Sigmoid colon (tissue), 7 donors: ENCODE results near the gene CCDC158. TPM values are rescaled to one million over a fixed set of nuclear protein-coding genes. Genes with fewer than 3 reads are reported as not detected.
"Not testable (repeated sequence)": the region's sequence is repeated elsewhere in the genome, so short reads cannot be mapped to it uniquely, and the experiment has no call there.

ENCODE experiments used
- DNase-seq: peaks from one replicate; pipeline ENCODE4 v3.0.0-alpha.2; 2019
- H3K27ac ChIP-seq, 4 donors: fragments of 200-600 bp; sonication (generic); one replicate each; pipeline ENCODE4 v1.5.1; 2016 to 2019; ENCODE audit warnings: mild to moderate bottlenecking in 1 of 4
- H3K27me3 ChIP-seq, 3 donors: fragments of 200-600 bp; sonication (generic); one replicate each; pipeline ENCODE4 v1.5.1; 2019; ENCODE audit warnings: mild to moderate bottlenecking in 1 of 3
- H3K36me3 ChIP-seq, 4 donors: fragments of 200-600 bp; sonication (generic); one replicate each; pipeline ENCODE4 v1.5.1; 2016 to 2019
- H3K4me1 ChIP-seq, 4 donors: fragments of 200-600 bp; sonication (generic); one replicate each; pipeline ENCODE4 v1.5.1; 2017 to 2019
- H3K4me3 ChIP-seq, 4 donors: fragments of 200-600 bp; sonication (generic); one replicate each; pipeline ENCODE4 v1.5.1; 2017 to 2019; ENCODE audit warnings: mild to moderate bottlenecking in 2 of 4, moderate library complexity in 1 of 4
- H3K9me3 ChIP-seq, 4 donors: fragments of 200-600 bp in 3 of 4; sonication (generic) in 3 of 4; one replicate each; pipeline versions ENCODE4 v1.5.1 to v1.6.1; 2013 to 2019
- EP300 ChIP-seq, 4 donors: sonication (generic); formaldehyde crosslinking; IDR thresholded peaks; one replicate each; pipeline ENCODE4 v1.6.1; 2017; ENCODE audit warnings: antibody characterized with exemption in 4 of 4
- POLR2A ChIP-seq, 2 donors: fragments of 450-650 bp; IDR thresholded peaks; one replicate each; pipeline ENCODE4 v1.6.1; 2016; ENCODE audit warnings: antibody characterized with exemption in 2 of 2, mild to moderate bottlenecking in 2 of 2, moderate library complexity in 2 of 2
- POLR2AphosphoS5 ChIP-seq, 4 donors: sonication (generic); formaldehyde crosslinking; IDR thresholded peaks; one replicate each; pipeline ENCODE4 v1.6.1; 2017; ENCODE audit warnings: antibody characterized with exemption in 4 of 4
- WGBS, 2 donors: extraction: QIAGEN DNeasy Blood & Tissue Kit; methylation state at CpG; one replicate each; pipeline ENCODE4 v1.1.7; 2013; 5-methylcytosine and 5-hydroxymethylcytosine counted together
- intact Hi-C: fragments of 100-400 bp; cut with DNase I; formaldehyde crosslinking; loops from one replicate; pipeline ENCODE4 v1.15.1; 2023
- polyA plus RNA-seq, 3 donors: library from polyadenylated mRNA; stranded (reverse); fragments of 200-250 nt; gene quantifications; one replicate each; pipeline ENCODE4 v1.2.3, GENCODE V29; 2013
- total RNA-seq, 4 donors: library from RNA; depleted of rRNA; stranded (reverse); fragments of >200 nt; gene quantifications; one replicate each; pipeline ENCODE4 v1.1.0, GENCODE V29; 2016
- TF ChIP-seq, protein P1 (sequence below), 4 experiments: fragments of 450-650 bp in 3 of 4; fragments of 200-600 bp in 1 of 4; IDR thresholded peaks; one replicate each; pipeline ENCODE4 v1.5.1; 2016 to 2019; ENCODE audit warnings: antibody characterized with exemption in 4 of 4, mild to moderate bottlenecking in 3 of 4, moderate library complexity in 2 of 4
- donor health status: healthy with polysubstance abuse.
- donor health status: Bipolar disorder and iron deficiency.
- donor health status: healthy.

The CCDC158 gene
- total and polyA plus RNA-seq, 7 donors: 0.12 to 1.7 (median 0.62) TPM; not detected in 3

DNA sequence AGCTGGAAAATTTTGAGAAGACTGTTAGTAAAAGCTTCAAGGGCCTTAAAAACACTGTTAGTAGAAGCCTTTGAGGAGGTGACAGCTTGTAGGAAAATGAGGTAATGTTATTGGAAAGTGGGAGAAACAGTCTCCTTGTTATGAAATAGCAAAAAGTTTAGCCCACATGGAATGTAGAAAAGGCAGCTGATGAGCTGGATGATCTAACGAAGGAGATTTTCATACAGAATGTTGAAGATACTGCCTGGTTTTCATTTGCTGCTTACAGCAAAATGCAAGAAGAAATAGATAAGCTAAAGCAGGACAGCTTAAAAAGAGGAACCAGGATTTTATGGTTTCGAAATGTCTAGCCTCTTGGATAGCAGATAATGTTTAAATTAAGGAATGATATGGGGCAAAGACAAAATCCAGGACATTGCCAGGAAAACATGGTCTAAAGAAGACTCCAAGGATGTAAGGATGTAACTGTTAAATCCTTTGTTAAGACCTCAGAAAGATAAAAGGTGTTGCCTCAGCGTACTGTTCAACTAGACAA is 124.6 kb downstream of the CCDC158 start:
- peaks cover 0 to 3% (median 0%) of the 10 kb centered on the region in 4 donors for H3K9me3 ChIP-seq
- no peak for TF ChIP-seq POLR2A (IDR thresholded peaks at IDR 0.05)
- TF ChIP-seq, protein P1, sequence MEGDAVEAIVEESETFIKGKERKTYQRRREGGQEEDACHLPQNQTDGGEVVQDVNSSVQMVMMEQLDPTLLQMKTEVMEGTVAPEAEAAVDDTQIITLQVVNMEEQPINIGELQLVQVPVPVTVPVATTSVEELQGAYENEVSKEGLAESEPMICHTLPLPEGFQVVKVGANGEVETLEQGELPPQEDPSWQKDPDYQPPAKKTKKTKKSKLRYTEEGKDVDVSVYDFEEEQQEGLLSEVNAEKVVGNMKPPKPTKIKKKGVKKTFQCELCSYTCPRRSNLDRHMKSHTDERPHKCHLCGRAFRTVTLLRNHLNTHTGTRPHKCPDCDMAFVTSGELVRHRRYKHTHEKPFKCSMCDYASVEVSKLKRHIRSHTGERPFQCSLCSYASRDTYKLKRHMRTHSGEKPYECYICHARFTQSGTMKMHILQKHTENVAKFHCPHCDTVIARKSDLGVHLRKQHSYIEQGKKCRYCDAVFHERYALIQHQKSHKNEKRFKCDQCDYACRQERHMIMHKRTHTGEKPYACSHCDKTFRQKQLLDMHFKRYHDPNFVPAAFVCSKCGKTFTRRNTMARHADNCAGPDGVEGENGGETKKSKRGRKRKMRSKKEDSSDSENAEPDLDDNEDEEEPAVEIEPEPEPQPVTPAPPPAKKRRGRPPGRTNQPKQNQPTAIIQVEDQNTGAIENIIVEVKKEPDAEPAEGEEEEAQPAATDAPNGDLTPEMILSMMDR (IDR thresholded peaks at IDR 0.05): no peak
- no peak for TF ChIP-seq POLR2AphosphoS5 (IDR thresholded peaks at IDR 0.05)
- no peak for TF ChIP-seq EP300 (IDR thresholded peaks at IDR 0.05)
- DNase-seq: no peak
- intact Hi-C loops: no loop called here
- H3K4me3 ChIP-seq: no peak overlapping the region
- no peaks in the 10 kb centered on the region for H3K36me3 ChIP-seq
- H3K4me1 ChIP-seq: peaks cover 0 to 4% (median 1%) of the 10 kb centered on the region in 4 donors
- H3K27me3 ChIP-seq: no peaks in the 10 kb centered on the region
- no peak overlapping the region for H3K27ac ChIP-seq
- 75 to 95% methylated on average over 3 of the region's 3 CpGs for WGBS, 2 donors

DNA sequence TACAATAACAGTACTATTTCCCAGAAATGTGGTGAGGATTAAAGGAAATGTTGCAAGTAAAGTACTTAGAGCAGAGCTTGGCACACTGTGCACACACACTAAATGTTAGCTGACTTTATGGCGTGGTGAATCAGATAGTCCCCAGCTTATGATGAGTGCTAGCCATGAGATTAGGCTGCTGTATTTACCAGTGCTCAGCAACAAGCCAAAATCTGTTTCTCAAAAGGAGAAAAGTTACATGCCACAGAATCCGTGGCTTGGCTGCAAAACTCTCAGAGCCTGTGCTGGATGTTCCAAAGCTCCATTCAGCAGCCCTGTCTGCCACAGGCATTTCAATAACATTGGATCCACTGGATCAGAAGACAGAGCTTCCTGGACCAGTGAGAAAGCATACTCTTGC is 127.2 kb downstream of the CCDC158 start:
- TF ChIP-seq POLR2AphosphoS5 (IDR thresholded peaks at IDR 0.05) (no peak), POLR2A (IDR thresholded peaks at IDR 0.05) (no peak), EP300 (IDR thresholded peaks at IDR 0.05) (no peak)
- TF ChIP-seq, protein P1 (IDR thresholded peaks at IDR 0.05): no peak
- DNase-seq: no peak
- Histone ChIP-seq H3K4me1 (no peaks in the 10 kb centered on the region), H3K9me3 (peaks cover 0 to 3% (median 0%) of the 10 kb centered on the region in 4 donors), H3K27me3 (no peaks in the 10 kb centered on the region), H3K27ac (no peak overlapping the region), H3K4me3 (no peak overlapping the region), H3K36me3 (no peaks in the 10 kb centered on the region)
- intact Hi-C loops: no loop called here
- WGBS, 2 donors: 50 to 71% methylated on average over 2 of the region's 2 CpGs

DNA sequence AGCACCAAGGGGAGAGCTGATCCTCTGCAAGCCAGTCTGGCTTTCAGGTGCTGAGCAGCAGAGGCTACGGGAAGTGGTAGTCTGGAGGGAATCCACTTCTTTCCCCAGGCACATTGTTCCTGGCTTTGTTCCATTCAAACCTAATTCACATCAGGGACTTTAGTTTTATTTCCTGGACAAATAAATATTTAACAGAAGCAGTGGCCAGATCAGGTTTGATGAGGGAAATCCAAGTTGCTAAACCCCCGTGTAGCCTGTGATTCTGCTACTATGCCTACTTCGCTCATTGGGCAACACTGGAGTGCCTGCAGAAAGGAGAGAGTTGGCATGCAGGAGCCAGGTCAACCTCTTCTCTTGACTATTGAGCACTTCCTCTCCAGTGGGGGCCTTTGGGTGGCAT is 128.2 kb downstream of the CCDC158 start:
- 49 to 79% methylated on average over 3 of the region's 3 CpGs for WGBS, 2 donors
- DNase-seq: no peak
- Histone ChIP-seq H3K27ac (no peak overlapping the region), H3K27me3 (no peaks in the 10 kb centered on the region), H3K4me1 (no peaks in the 10 kb centered on the region), H3K4me3 (no peak overlapping the region), H3K9me3 (no peaks in the 10 kb centered on the region), H3K36me3 (no peaks in the 10 kb centered on the region)
- intact Hi-C loops: no loop called here
- TF ChIP-seq POLR2AphosphoS5 (IDR thresholded peaks at IDR 0.05): no peak
- TF ChIP-seq, protein P1 (IDR thresholded peaks at IDR 0.05): no peak

DNA sequence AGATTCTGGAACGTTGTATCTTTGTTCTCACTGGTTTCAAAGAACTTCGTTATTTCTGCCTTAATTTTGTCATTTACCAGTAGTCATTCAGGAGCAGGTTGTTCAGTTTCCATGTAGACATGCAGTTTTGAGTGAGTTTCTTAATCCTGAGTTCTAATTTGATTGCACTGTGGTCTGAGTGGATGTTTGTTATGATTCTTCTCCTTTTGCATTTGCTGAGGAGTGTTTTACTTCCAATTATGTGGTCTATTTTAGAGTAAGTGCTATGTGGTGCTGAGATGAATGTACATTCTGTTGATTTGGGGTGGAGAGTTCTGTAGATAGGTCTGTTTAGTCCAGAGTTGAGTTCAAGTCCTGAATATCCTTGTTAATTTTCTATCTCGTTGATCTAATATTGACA is 133.1 kb downstream of the CCDC158 start:
- H3K27ac ChIP-seq, H3K36me3 ChIP-seq, intact Hi-C loops, H3K9me3 ChIP-seq, H3K27me3 ChIP-seq, DNase-seq, H3K4me3 ChIP-seq, H3K4me1 ChIP-seq: not testable (repeated sequence)
- 83 to 85% methylated on average over 3 of the region's 3 CpGs for WGBS, 2 donors

DNA sequence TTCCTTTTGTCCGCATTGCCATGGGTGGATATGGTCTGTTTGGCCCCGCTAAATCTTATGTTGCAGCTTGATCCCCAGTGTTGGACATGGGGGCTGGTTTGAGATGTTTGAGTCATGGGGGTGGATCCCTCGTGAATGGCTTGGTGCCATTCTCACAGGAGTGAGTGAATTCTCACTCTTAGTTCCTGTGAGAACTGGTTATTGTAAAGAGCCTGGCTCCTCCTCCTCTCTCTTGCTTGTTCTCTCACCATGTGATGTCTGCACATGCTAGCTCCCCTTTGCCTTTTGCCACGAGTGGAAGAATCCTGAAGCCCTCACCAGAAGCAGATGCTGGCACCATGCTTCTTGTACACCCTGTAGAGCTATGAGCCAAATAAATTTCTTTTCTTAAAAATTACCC is 137.0 kb downstream of the CCDC158 start:
- H3K9me3 ChIP-seq: no peaks in the 10 kb centered on the region
- intact Hi-C loops: no loop called here
- no peak overlapping the region for H3K4me3 ChIP-seq
- no peaks in the 10 kb centered on the region for H3K4me1 ChIP-seq
- TF ChIP-seq, protein P1 (IDR thresholded peaks at IDR 0.05): no peak
- TF ChIP-seq POLR2AphosphoS5 (IDR thresholded peaks at IDR 0.05): no peak
- TF ChIP-seq EP300 (IDR thresholded peaks at IDR 0.05): no peak
- H3K36me3 ChIP-seq: no peaks in the 10 kb centered on the region
- no peak for DNase-seq
- H3K27ac ChIP-seq: no peak overlapping the region
- no peaks in the 10 kb centered on the region for H3K27me3 ChIP-seq
- WGBS, 2 donors: 58 to 76% methylated on average over 4 of the region's 4 CpGs
